HepG2 (cell line): Measurements from ENCODE around the gene FILIP1. TPM values are rescaled to one million over a fixed set of nuclear protein-coding genes. Genes with fewer than 3 reads are reported as not detected.

Experiments used
- ATAC-seq: fragments of 200-7000 bp; cut with Tn5 transposase; 3 replicates; pipeline ENCODE4 v1.9.1; 2020; ENCODE audit warnings: mild to moderate bottlenecking, moderate library complexity
- BruUV-seq: library from RNA; stranded (reverse); fragments of 400-500 nt; replicated peaks from 2 replicates; lab custom pipeline; 2021; lab: Mats Ljungman, UMichigan
- CTCF ChIA-PET: fragments of 300-600 bp; formaldehyde crosslinking; extraction: SDS; loops from one replicate; lab custom pipeline; 2021; ENCODE audit warnings: low total read pairs, inconsistent platforms, low intra/inter-chr PET ratio; lab: Yijun Ruan, JAX
- POLR2A ChIA-PET: fragments of 350-600 bp; sonication (Branson Sonifier 250); formaldehyde crosslinking; loops from one replicate; lab custom pipeline; 2020; ENCODE audit warnings: antibody characterized with exemption, inconsistent platforms; lab: Yijun Ruan, JAX
- DNase-seq: peaks from one replicate; pipeline ENCODE4 v3.0.0-alpha.2; 2015; ENCODE audit warnings: low spot score
- FAIRE-seq: peaks from 3 replicates; lab custom pipeline; 2011; peaks lifted over from hg19 to GRCh38; lab: Jason Lieb, UNC
- H2AFZ ChIP-seq: one replicate; pipeline ENCODE4 v1.6.1; 2011; ENCODE audit warnings: low read length, inconsistent platforms
- H3K27ac ChIP-seq: fragments of 300-600 bp; 3 replicates; pipeline ENCODE4 v1.8.0; 2011; ENCODE audit warnings: mixed run types, mild to moderate bottlenecking, mixed read lengths, low read length, inconsistent platforms; ENCODE audit not compliant: insufficient read depth; ENCODE audit errors: extremely low read length
- H3K27me3 ChIP-seq, 2 experiments: fragments of 200-600 bp in 1 of 2; 2 replicates in 1 of 2; 3 replicates in 1 of 2; pipeline versions ENCODE4 v1.6.0 to v1.8.0; 2011; ENCODE audit warnings: low read length in 2 of 2, mild to moderate bottlenecking in 2 of 2, moderate library complexity in 2 of 2, inconsistent platforms in 1 of 2; ENCODE audit not compliant: insufficient read depth in 2 of 2, control insufficient read depth in 1 of 2
- H3K36me3 ChIP-seq, 2 experiments: fragments of 200-600 bp in 1 of 2; replicated peaks in 1 of 2; 2 replicates in 1 of 2; 3 replicates in 1 of 2; pipeline versions ENCODE4 v1.5.1 to v1.8.0; 2011; ENCODE audit warnings: low read length in 2 of 2, inconsistent platforms in 1 of 2; ENCODE audit not compliant: insufficient read depth in 2 of 2, control insufficient read depth in 1 of 2
- H3K4me1 ChIP-seq: 2 replicates; pipeline ENCODE4 v1.5.1; 2012; ENCODE audit warnings: low read length, inconsistent platforms; ENCODE audit not compliant: insufficient read depth
- H3K4me2 ChIP-seq: 2 replicates; pipeline ENCODE4 v1.6.0; 2011; ENCODE audit warnings: low read depth, low read length, inconsistent platforms
- H3K4me3 ChIP-seq, 3 experiments: fragments of 200-600 bp in 1 of 3; sonication (generic), shearing (Covaris generic) in 1 of 3; replicated peaks in 1 of 3; 2 replicates each; pipeline ENCODE4 v1.5.1; 2011 to 2016; ENCODE audit warnings: low read length in 3 of 3, inconsistent platforms in 2 of 3, low read depth in 2 of 3, mild to moderate bottlenecking in 2 of 3, control low read depth in 1 of 3, mixed read lengths in 1 of 3; ENCODE audit not compliant: insufficient read depth in 1 of 3
- H3K79me2 ChIP-seq: one replicate; pipeline ENCODE4 v1.6.1; 2011; ENCODE audit warnings: low read length, inconsistent platforms; ENCODE audit not compliant: insufficient read depth
- H3K9ac ChIP-seq: 2 replicates; pipeline ENCODE4 v1.6.0; 2011; ENCODE audit warnings: mild to moderate bottlenecking, low read depth, low read length, inconsistent platforms; ENCODE audit not compliant: insufficient read depth
- H3K9me3 ChIP-seq: 2 replicates; pipeline ENCODE4 v1.5.1; 2012; ENCODE audit warnings: mild to moderate bottlenecking, low read length
- H4K20me1 ChIP-seq: 2 replicates; pipeline ENCODE4 v1.6.0; 2011; ENCODE audit warnings: inconsistent platforms, mild to moderate bottlenecking, low read length, moderate library complexity; ENCODE audit not compliant: insufficient read depth
- AGO2 ChIP-seq: fragments of 200-400 bp; formaldehyde crosslinking; optimal IDR thresholded peaks from 2 replicates; pipeline ENCODE3; 2017; ENCODE audit warnings: mild to moderate bottlenecking, low read depth, low read length, moderate library complexity
- HNRNPK ChIP-seq: fragments of 200-400 bp; formaldehyde crosslinking; IDR thresholded peaks from 2 replicates; pipeline ENCODE4 v1.6.1; 2018; ENCODE audit warnings: low read length, low read depth, moderate library complexity, mild to moderate bottlenecking; ENCODE audit not compliant: poor library complexity, severe bottlenecking
- KDM2A ChIP-seq: sonication (generic); formaldehyde crosslinking; IDR thresholded peaks from 2 replicates; pipeline ENCODE4 v1.4.0; 2020; ENCODE audit warnings: low read depth, missing genetic modification reagents, borderline replicate concordance
- MIER3 ChIP-seq: IDR thresholded peaks from 2 replicates; pipeline ENCODE4 v1.6.1; 2016; ENCODE audit warnings: missing compliant biosample characterization, borderline replicate concordance
- MLLT10 ChIP-seq: sonication (generic); formaldehyde crosslinking; IDR thresholded peaks from 2 replicates; pipeline ENCODE4 v1.4.0; 2020; ENCODE audit warnings: missing genetic modification reagents
- WGBS: methylation state at CpG from one replicate; pipeline ENCODE4 v1.1.6; 2017; ENCODE audit warnings: low lambda C conversion rate; 5-methylcytosine and 5-hydroxymethylcytosine counted together
- in situ Hi-C: cut with HindIII; loops from 2 replicates; pipeline ENCODE4 v1.10.0; 2017; ENCODE audit warnings: low pct_unique_long_range_greater_than_20kb; ENCODE audit not compliant: extremely low pct_ligation_motif_present
- intact Hi-C: fragments of 100-400 bp; cut with micrococcal nuclease; formaldehyde crosslinking; loops from one replicate; pipeline ENCODE4 v1.10.0; 2022; ENCODE audit not compliant: unreplicated experiment
- polyA plus RNA-seq, 8 experiments: library from polyadenylated mRNA; depleted of rRNA in 3 of 8; stranded (reverse) in 7 of 8; unstranded in 1 of 8; fragments of >200 nt; fragmentation: Illumina TruSeq in 4 of 8; extraction: Trizol in 4 of 8; gene quantifications; 2 replicates each; pipeline versions ENCODE4 v1.2.1 to v1.2.3, GENCODE V29; 2011 to 2016; ENCODE audit warnings: low read depth in 4 of 8, missing spikeins in 1 of 8, mixed read lengths in 1 of 8; ENCODE audit not compliant: insufficient read depth in 1 of 8
- total RNA-seq, 5 experiments: library from RNA; depleted of rRNA; stranded (reverse); fragments of >200 nt; fragmentation: Illumina TruSeq; extraction: Trizol; gene quantifications; 2 replicates each; pipeline ENCODE4 v1.2.3, GENCODE V29; 2016; ENCODE audit warnings: low read depth in 1 of 5
- TF ChIP-seq, protein P1 (sequence below): IDR thresholded peaks from 2 replicates; pipeline ENCODE4 v1.6.1; 2012; ENCODE audit warnings: inconsistent platforms
- TF ChIP-seq, protein P2 (sequence below): sonication (generic); formaldehyde crosslinking; IDR thresholded peaks from 2 replicates; pipeline ENCODE4 v1.4.0; 2020; ENCODE audit warnings: mild to moderate bottlenecking, missing genetic modification reagents
- TF ChIP-seq, protein P3 (sequence below): sonication (generic); formaldehyde crosslinking; IDR thresholded peaks from 2 replicates; pipeline ENCODE4 v1.9.0; 2021; ENCODE audit warnings: missing genetic modification reagents, borderline replicate concordance

FILIP1 gene
- total and polyA plus RNA-seq, 2 of the 13 experiments (the other 11 are each of a cell fraction or from before 2014, with no cell fraction given), result not detected

DNA sequence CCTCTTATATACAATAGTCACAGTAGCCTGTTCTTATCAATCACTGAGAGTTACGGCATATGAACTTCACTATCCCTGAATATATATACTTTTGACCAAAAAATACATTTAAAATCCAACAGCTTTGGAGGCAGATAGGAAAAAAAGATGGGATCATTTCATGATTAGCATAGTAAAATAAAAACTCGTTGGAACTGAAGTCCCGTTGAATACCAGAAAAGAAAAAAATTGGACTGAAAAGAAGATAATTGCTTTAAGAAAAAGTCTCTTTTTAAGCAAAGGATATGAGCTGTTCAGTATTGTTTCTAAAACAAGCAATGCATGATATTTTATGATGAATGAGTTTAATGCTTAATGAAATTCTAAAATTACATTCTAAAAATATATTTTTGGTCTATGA is 4.4 kb upstream of the FILIP1 start:
- H3K4me3 ChIP-seq, result no peak overlapping the region
- H3K27ac ChIP-seq, result no peak overlapping the region
- TF ChIP-seq, protein P1, sequence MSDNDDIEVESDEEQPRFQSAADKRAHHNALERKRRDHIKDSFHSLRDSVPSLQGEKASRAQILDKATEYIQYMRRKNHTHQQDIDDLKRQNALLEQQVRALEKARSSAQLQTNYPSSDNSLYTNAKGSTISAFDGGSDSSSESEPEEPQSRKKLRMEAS, result no peak
- TF ChIP-seq HNRNPK (no peak), MLLT10 (no peak), AGO2 (no peak), MIER3 (CRISPR knock-in tag) (no peak), KDM2A (CRISPR knock-in tag) (no peak)
- TF ChIP-seq, protein P2, sequence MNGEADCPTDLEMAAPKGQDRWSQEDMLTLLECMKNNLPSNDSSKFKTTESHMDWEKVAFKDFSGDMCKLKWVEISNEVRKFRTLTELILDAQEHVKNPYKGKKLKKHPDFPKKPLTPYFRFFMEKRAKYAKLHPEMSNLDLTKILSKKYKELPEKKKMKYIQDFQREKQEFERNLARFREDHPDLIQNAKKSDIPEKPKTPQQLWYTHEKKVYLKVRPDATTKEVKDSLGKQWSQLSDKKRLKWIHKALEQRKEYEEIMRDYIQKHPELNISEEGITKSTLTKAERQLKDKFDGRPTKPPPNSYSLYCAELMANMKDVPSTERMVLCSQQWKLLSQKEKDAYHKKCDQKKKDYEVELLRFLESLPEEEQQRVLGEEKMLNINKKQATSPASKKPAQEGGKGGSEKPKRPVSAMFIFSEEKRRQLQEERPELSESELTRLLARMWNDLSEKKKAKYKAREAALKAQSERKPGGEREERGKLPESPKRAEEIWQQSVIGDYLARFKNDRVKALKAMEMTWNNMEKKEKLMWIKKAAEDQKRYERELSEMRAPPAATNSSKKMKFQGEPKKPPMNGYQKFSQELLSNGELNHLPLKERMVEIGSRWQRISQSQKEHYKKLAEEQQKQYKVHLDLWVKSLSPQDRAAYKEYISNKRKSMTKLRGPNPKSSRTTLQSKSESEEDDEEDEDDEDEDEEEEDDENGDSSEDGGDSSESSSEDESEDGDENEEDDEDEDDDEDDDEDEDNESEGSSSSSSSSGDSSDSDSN (CRISPR knock-in tag), result no peak
- TF ChIP-seq, protein P3, sequence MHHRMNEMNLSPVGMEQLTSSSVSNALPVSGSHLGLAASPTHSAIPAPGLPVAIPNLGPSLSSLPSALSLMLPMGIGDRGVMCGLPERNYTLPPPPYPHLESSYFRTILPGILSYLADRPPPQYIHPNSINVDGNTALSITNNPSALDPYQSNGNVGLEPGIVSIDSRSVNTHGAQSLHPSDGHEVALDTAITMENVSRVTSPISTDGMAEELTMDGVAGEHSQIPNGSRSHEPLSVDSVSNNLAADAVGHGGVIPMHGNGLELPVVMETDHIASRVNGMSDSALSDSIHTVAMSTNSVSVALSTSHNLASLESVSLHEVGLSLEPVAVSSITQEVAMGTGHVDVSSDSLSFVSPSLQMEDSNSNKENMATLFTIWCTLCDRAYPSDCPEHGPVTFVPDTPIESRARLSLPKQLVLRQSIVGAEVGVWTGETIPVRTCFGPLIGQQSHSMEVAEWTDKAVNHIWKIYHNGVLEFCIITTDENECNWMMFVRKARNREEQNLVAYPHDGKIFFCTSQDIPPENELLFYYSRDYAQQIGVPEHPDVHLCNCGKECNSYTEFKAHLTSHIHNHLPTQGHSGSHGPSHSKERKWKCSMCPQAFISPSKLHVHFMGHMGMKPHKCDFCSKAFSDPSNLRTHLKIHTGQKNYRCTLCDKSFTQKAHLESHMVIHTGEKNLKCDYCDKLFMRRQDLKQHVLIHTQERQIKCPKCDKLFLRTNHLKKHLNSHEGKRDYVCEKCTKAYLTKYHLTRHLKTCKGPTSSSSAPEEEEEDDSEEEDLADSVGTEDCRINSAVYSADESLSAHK, result no peak
- TF ChIP-seq, all 625 proteins: peak for 0
- intact Hi-C loops (no loop called here), in situ Hi-C loops (no loop called here)
- BruUV-seq, result no TSS peak
- Histone ChIP-seq H4K20me1 (no peaks in the 10 kb centered on the region), H2AFZ (no peak overlapping the region), H3K9ac (no peak overlapping the region), H3K4me2 (no peak overlapping the region), H3K36me3 (no peaks in the 10 kb centered on the region), H3K79me2 (no peaks in the 10 kb centered on the region), H3K27me3 (peaks cover 0 to 3% of the 10 kb centered on the region in 2 experiments; a peak in 1 of 5 replicates), H3K4me1 (no peaks in the 10 kb centered on the region), H3K9me3 (no peaks in the 10 kb centered on the region)
- FAIRE-seq (no peak), DNase-seq (no peak), ATAC-seq (no peak)
- CTCF ChIA-PET, result no interaction called here
- WGBS, result 15% methylated on average over 3 of the region's 3 CpGs
- POLR2A ChIA-PET, result no interaction called here
